Measurements from ENCODE around the gene SRSF8.

- TF ChIP-seq YY1 (IDR thresholded peaks at IDR 0.05; ENCODE audit: low read depth) (no peak), RAD21 (IDR thresholded peaks at IDR 0.05; ENCODE audit: low read depth) (no peak), EP300 (IDR thresholded peaks at IDR 0.05; ENCODE audit: borderline replicate concordance) (no peak), REST (IDR thresholded peaks at IDR 0.05; ENCODE audit: low read depth) (no peak), MAX (IDR thresholded peaks at IDR 0.05) (no peak), CREB1 (IDR thresholded peaks at IDR 0.05; ENCODE audit: low read depth) (no peak), TCF12 (IDR thresholded peaks at IDR 0.05; ENCODE audit: low read depth) (no peak), CEBPB (IDR thresholded peaks at IDR 0.05) (no peak), ZBTB7A (IDR thresholded peaks at IDR 0.05; ENCODE audit: low read depth) (no peak), NFIC (IDR thresholded peaks at IDR 0.05) (no peak)
Observed at GRCh38 chr11:95097209-95097608, 30.5 kb downstream of the SRSF8 start.
